ENCODE measurements around the gene OBSCN. TPM values are rescaled to one million over a fixed set of nuclear protein-coding genes. Genes with fewer than 3 reads are reported as not detected.

Gene OBSCN
- total and polyA plus RNA-seq, 2 of the 4 experiments (the other 2 are of a cell fraction), result 4.1 to 9.5 TPM

DNA sequence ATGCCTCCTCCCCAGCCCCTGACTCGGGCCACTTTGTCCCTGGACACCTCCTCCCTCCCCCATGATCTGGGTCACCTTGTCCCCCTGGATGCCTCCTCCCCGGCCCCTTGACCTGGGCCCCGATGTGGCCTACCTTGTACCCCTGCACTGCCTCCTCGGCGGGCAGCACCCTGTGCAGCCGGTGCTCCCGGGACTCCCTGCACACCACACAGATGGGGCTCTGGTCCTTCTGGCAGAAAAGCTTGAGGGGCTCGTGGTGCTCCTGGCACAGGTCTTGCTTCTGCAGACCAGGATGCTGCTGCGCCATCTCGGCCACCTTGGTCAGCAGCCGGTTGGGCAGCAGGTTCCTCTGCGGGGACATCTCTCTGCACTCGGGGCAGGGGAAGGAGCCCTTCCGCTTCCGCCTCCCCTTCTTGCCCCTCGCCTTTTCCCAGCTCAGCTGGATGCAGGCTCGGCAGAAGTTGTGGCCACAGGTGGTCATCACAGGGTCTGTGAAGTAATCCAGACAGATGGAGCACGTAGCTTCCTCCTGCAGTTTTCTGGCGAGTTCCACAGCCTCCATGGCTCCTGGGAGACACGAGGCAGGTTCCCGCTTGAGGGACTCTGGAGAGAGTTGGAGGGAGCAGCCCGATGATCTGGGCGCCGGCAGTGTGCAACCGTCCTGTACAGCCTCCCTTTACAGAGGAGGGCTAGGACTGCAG, 206.8 kb downstream of the OBSCN start:
- no peak overlapping the region for H3K27ac ChIP-seq (ENCODE audit: insufficient read depth, low read length)
- DNase-seq (no peak), ATAC-seq (ENCODE audit: low read depth) (no peak)
- H3K4me1 ChIP-seq (ENCODE audit: control insufficient read depth, insufficient read depth, low read length), result peaks cover 4% of the 10 kb centered on the region; the same call in 1 of the 2 replicates
- peaks cover 24% of the 10 kb centered on the region for H4K20me1 ChIP-seq (ENCODE audit: insufficient read depth, low read length)
- TF ChIP-seq FOS (IDR thresholded peaks at IDR 0.05; ENCODE audit: low read depth, low read length) (no peak), NFE2L2 (IDR thresholded peaks at IDR 0.05; ENCODE audit: low read depth, low read length) (no peak)
- H2AK9ac ChIP-seq (replicated peaks; ENCODE audit: low read depth, low read length, poor library complexity), result no peak overlapping the region
- H2AK5ac ChIP-seq (ENCODE audit: low read depth, low read length), result no peak overlapping the region
- no peak overlapping the region for H4K5ac ChIP-seq (ENCODE audit: low read depth, low read length)
- ChIA-PET POLR2A (ENCODE audit: unreplicated experiment) (no interaction called here), CTCF (no interaction called here)
- no peak overlapping the region for H3K23ac ChIP-seq (ENCODE audit: low read depth, low read length)
- H3K27me3 ChIP-seq (ENCODE audit: control insufficient read depth, insufficient read depth, low read length), result no peaks in the 10 kb centered on the region; the same call in 1 of the 2 replicates
- H3K4me2 ChIP-seq (ENCODE audit: low read depth, low read length), result no peak overlapping the region
- H3K9me1 ChIP-seq (ENCODE audit: insufficient read depth, low read length), result peaks cover 11% of the 10 kb centered on the region
- no peak overlapping the region for H3K4me3 ChIP-seq (ENCODE audit: insufficient read depth, low read depth, low read length)
- no peak overlapping the region for H2BK120ac ChIP-seq (ENCODE audit: low read depth, low read length)
- H2BK5ac ChIP-seq (ENCODE audit: low read depth, low read length, poor library complexity, severe bottlenecking), result no peak overlapping the region
- no peak overlapping the region for H3K9ac ChIP-seq (ENCODE audit: low read depth, low read length)
- H4K8ac ChIP-seq (ENCODE audit: low read depth in 2 of 2, low read length in 2 of 2), result no peak overlapping the region
- no peaks in the 10 kb centered on the region for H3K9me3 ChIP-seq (ENCODE audit: control insufficient read depth, insufficient read depth, low read length)
- WGBS, 2 experiments (ENCODE audit: extremely low coverage in 2 of 2, insufficient read length in 1 of 2), result 85% methylated on average over 17 of the region's 25 CpGs; no CpG with 5 or more reads in 1 of the 2 experiments
- H3K18ac ChIP-seq (ENCODE audit: low read depth, low read length), result no peak overlapping the region
- intact Hi-C loops (cut with micrococcal nuclease), result no loop called here
- no peak overlapping the region for H3K14ac ChIP-seq (replicated peaks; ENCODE audit: low read depth, low read length)
- no TSS peak for BruUV-seq (replicated peaks)
- H3K36me3 ChIP-seq (ENCODE audit: control insufficient read depth, insufficient read depth, low read length), result peaks cover 20% of the 10 kb centered on the region
- no peak overlapping the region for H4K91ac ChIP-seq (ENCODE audit: insufficient read depth, low read depth, low read length)
- no peak overlapping the region for H2AFZ ChIP-seq (replicated peaks; ENCODE audit: low read length, poor library complexity)
- H2BK15ac ChIP-seq (ENCODE audit: low read depth, low read length), result no peak overlapping the region
- dilution Hi-C loops (cut with HindIII; ENCODE audit: low sequenced_read_pairs, unreplicated experiment), result no loop called here
- peaks cover 14 to 21% of the 10 kb centered on the region in 2 experiments for H3K79me1 ChIP-seq (ENCODE audit: low read depth in 1 of 2, low read length in 2 of 2)
- in situ Hi-C loops (cut with MboI; ENCODE audit: low sequenced_read_pairs), result no loop called here
- no peak overlapping the region for H2BK20ac ChIP-seq (ENCODE audit: low read depth, low read length)
- no peak overlapping the region for H3K56ac ChIP-seq (ENCODE audit: extremely low read depth, insufficient read depth, low read length)
- H3K4ac ChIP-seq (ENCODE audit: low read depth, low read length), result no peak overlapping the region
